Mammary epithelial cell (primary cell): Measurements from ENCODE around the gene GINS1.

Source experiments
- CTCF ChIP-seq, 2 donors: IDR thresholded peaks in 1 of 2; conservative IDR thresholded peaks in 1 of 2; 2 replicates each; pipeline ENCODE4 v1.5.1; 2011 to 2012; ENCODE audit warnings: inconsistent platforms in 2 of 2, low read length in 2 of 2, mild to moderate bottlenecking in 2 of 2, control low read depth in 1 of 2, low read depth in 1 of 2; ENCODE audit not compliant: insufficient read depth in 1 of 2; ENCODE audit errors: extremely low read depth in 1 of 2
- EZH2 ChIP-seq: IDR thresholded peaks from 2 replicates; pipeline ENCODE4 v1.6.1; 2012; ENCODE audit warnings: low read length, inconsistent platforms, borderline replicate concordance

DNA sequence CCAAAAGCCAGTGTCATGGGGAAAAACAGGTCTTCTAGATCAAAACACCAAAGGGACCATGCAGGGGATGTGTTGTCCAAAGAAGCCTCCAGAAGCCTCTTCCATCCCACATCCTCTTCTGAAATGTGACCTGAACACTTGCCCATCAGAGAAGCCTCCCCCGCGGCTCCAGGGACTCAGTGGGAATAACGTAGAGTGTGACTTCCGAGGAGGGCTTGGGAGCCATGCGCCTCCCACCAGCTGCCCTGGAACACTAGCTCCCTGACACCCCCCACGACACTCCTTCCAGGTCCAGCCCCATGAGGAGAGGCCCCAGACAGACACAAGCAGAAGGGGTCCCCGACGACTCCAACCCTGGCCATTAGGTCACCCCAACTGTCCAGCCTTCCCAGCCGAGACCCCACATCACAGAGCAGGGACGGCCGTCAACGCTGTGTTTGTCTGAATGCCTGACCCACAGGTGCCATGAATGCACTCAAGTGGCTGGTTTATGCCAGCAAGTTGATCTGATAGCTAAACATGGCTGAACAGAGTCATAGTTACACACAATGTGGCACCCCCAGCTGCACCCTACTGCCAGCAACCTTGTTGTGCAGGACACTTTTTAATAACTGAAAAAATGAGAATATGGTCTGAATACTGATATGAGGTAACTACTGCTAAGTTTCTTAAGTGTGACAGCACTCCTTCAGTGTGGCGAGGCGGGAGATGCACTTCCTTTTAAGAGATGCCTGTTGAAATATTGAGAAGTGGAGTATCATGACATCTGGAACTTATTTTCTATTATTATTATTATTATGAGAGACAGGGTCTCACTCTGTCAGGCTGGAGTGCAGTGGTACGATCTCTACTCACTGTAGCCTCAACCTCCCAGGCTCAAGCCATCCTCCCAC lies 58.0 kb downstream of the GINS1 start:
- TF ChIP-seq CTCF (conservative IDR thresholded peaks at IDR 0.05 in 1 of 2, IDR thresholded peaks at IDR 0.05 in 1 of 2; ENCODE audit: extremely low read depth in 1 of 2, insufficient read depth in 1 of 2, low read depth in 1 of 2, low read length in 2 of 2) (no peak), EZH2 (no peak)
